Measurements from ENCODE around the gene RAB30.

DNA sequence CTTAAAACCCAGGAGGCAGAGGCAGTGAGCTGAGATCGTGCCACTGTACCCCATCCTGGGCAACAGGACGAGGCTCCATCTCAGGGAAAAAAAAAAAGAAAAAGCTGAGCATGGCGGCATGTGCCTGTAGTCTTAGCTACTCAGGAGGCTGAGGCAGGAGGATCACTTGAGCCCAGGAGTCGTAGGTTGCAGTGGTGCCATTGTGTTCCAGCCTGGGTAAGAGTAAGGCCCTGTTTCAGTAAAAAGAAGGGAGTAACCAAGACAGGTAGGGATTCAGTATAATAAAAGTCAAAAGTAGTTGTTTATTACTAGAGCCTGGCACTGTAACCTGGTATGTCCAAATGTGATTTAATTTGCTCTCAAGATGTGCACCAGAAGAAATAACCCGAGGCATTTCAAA is 8.1 kb upstream of the RAB30 start:
- no peak for TF ChIP-seq POLR2A (IDR thresholded peaks at IDR 0.05)
- TF ChIP-seq, protein P1, sequence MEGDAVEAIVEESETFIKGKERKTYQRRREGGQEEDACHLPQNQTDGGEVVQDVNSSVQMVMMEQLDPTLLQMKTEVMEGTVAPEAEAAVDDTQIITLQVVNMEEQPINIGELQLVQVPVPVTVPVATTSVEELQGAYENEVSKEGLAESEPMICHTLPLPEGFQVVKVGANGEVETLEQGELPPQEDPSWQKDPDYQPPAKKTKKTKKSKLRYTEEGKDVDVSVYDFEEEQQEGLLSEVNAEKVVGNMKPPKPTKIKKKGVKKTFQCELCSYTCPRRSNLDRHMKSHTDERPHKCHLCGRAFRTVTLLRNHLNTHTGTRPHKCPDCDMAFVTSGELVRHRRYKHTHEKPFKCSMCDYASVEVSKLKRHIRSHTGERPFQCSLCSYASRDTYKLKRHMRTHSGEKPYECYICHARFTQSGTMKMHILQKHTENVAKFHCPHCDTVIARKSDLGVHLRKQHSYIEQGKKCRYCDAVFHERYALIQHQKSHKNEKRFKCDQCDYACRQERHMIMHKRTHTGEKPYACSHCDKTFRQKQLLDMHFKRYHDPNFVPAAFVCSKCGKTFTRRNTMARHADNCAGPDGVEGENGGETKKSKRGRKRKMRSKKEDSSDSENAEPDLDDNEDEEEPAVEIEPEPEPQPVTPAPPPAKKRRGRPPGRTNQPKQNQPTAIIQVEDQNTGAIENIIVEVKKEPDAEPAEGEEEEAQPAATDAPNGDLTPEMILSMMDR (IDR thresholded peaks at IDR 0.05 in 4 of 5, conservative IDR thresholded peaks at IDR 0.05 in 1 of 5) = no peak

All from gastrocnemius medialis (tissue), 4 donors.